Astrocyte (in vitro differentiated cells and primary cell): ENCODE measurements around the gene ANKRD13C.

Experiments used
- CTCF ChIP-seq: IDR thresholded peaks from 2 replicates; pipeline ENCODE4 v1.5.1; 2011; ENCODE audit warnings: low read depth, mild to moderate bottlenecking, inconsistent platforms, low read length, moderate library complexity; ENCODE audit not compliant: insufficient read depth
- EZH2 ChIP-seq: IDR thresholded peaks from 2 replicates; pipeline ENCODE4 v1.6.1; 2012; ENCODE audit warnings: mild to moderate bottlenecking, low read length, inconsistent platforms; ENCODE audit not compliant: insufficient read depth

GRCh38 chr1:70284366-70284765, 70.2 kb downstream of the ANKRD13C start:
- no peak for TF ChIP-seq CTCF
- no peak for TF ChIP-seq EZH2
